NCI-H82 treated with DMSO at 0.1 percent for 48 hours (cell line): ENCODE data around the gene DNAJC18.
"Not testable (repeated sequence)": the region's sequence is repeated elsewhere in the genome, so short reads cannot be mapped to it uniquely, and the experiment has no call there.

Experiments used
- DNase-seq: peaks from one replicate; lab custom pipeline; 2025; ENCODE audit not compliant: unreplicated experiment; lab: John Stamatoyannopoulos, UW

DNAJC18 gene

DNA sequence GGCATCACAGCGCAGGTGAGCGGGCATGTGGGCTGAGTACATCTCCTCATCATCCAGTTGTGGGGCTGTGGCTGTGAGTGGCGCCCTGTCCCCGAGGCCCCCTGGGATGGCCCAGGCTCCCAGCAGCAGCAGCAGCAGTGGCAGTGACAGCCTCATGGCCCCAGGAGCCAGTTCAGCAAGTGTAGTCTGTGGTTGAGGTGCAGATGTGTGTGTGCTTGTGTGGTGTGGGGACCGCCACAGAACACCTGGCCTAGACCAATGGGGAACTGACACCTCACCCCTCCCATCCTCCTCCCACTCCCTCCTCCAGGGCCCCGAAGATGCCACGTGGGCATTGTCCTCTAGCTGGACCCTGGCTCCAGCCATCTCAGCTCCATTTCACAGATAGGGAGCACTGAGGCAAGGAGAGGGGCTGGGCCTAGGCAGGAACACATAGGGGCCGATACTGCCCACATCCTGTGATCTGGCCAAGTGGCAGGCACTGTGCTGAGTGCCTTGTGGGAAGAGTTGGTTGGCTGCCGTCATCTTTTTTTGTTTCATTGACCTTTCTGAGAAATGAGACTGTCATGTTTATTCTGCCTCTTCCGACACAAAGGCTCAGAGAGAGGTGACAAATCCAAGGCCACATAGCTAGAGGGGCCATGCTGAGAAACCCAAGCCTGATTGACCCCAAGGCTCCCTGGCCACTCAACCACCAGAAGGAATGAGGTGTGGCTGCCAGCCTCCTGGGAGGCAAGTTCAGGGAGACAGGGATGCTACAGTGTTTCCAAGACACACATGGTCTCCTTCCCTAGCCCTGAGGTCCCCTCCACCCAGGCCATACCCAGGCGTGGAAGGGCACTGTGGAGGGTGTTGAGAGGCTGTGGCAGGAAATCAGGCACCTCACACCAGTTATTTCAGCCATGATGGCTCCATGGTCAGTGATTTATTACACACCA lies 49.4 kb downstream of the DNAJC18 start, which contains the start of gene MZB1:
TSS of gene MZB1 (minus strand) at position 213 of the 938 bp plus-strand sequence. CDS start at position 156, 57 bp downstream.
- DNase-seq = no peak

DNA sequence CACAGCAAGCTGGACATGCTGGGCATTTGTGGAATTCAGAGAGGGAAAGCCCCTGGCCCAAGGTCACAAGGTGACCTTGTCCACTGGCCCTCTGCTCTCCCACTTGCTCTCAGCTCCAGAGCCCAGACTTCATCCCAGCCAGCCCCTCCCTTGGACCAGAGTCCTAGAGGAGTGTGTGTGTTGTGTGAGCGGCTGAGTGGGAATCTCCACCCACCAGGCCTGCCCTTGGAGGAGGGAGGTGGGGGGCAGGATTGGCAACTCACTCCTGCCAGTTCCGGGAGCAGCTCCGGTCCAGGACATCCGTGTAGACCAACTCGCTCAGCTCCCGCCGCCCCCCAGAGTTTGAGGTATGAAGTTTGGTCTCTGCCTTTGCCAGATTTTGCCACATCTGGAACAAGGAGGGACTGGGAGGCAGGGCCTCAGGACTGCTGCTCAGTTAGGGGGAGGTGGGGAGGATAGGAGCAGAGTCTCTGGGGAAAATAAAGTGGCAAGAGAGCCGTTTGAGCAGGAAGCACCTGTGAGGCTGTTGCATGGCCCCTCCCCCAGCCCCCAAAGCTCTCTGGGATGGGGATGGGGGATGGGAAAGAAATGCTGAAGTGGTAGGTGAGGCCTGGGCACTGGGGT lies 51.0 kb downstream of the DNAJC18 start:
- DNase-seq = no peak

GRCh38 chr5:139387611-139388197 lies 51.6 kb downstream of the DNAJC18 start:
- no peak for DNase-seq

GRCh38 chr5:139386956-139387355 lies 52.4 kb downstream of the DNAJC18 start:
- DNase-seq = not testable (repeated sequence)

DNA sequence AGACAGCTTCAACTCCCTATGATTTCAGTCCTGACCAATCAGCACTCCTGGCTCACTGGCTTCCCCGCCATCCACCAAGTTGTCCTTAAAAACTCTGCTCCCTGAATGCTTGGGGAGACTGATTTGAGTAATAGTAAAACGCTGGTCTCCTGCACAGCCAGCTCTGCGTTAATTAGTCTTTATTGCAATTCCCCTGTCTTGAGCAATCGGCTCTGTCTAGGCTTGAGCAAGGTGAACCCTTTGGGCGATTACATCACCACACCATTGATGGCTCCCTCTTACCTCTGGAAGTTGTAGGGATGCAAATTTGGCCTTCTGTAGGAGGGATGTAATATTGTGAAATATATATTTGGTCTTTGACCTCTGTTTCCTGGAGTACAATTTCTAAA lies 53.3 kb downstream of the DNAJC18 start:
- DNase-seq = no peak

GRCh38 chr5:139385061-139386049 lies 54.0 kb downstream of the DNAJC18 start:
- DNase-seq = no peak

GRCh38 chr5:139384591-139385051 lies 54.7 kb downstream of the DNAJC18 start:
- DNase-seq = no peak

DNA sequence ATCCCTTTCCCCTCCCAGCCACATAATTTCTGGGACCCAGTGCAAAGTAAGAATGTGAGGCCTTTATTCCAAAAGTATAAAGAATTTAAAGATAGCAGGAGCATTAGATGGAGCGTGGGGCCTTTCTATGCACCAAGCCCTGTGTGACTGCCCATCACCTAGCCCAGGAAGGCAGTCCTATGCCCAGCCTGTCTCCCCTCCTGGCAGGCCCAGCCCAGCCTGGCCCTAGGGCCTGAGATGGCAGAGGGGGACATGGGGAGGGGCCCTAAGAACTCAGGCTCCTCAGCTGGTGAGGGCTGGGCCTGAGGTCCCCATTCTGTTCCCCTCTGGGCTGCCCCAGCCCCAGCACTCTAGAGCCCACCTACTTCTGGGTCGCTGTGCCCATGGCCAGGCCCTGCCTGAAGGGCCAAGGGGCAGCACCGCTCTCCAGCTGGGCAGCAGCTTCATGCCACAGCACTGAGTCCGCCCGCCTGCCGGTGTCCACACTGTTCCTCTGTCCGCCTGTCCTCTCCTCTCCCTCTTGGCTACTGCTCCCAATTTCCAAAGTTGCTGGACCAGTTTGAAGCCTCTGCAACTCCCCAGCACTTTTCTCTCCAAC lies 55.2 kb downstream of the DNAJC18 start:
- no peak for DNase-seq

DNA sequence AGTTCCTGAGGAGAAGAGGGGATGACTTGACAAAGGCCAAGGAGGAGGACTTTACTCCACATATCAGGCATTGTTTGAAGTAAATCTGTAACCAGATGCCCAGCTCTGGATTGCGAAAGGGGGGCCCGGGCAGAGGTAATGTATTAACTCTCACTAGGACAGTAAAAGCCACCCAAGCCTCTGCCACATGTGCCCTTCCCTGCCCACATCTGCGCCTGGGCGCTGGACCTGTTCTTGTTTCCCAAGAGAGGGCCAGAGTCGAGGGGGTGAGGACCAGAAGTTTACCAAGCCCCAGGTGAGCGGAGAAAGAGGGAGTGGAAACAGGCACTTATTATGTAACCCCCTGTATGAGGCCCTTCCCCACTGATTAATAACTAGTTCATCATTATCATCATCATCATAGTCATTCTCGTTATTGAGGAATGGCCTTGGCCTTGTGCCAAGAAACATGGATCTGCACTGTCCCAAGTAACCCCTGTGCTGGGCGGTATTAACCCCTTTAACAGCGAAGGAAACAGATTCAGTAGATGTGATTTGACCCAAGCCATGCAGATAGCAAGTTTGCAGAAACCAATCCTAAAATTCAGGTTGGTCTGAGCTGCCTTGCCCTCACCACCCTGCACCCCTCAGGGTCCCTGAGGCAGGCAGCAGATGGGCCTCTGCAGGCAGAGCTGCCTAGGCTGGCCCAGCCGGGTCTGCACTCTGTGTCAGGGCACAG lies 55.9 kb downstream of the DNAJC18 start, which contains the start of gene SLC23A1:
TSS of gene SLC23A1 (minus strand) at position 23 of the 718 bp plus-strand sequence. CDS start 44 bp downstream, outside the sequence.
- DNase-seq = no peak

GRCh38 chr5:139382807-139383206 lies 56.5 kb downstream of the DNAJC18 start:
- DNase-seq = no peak

DNA sequence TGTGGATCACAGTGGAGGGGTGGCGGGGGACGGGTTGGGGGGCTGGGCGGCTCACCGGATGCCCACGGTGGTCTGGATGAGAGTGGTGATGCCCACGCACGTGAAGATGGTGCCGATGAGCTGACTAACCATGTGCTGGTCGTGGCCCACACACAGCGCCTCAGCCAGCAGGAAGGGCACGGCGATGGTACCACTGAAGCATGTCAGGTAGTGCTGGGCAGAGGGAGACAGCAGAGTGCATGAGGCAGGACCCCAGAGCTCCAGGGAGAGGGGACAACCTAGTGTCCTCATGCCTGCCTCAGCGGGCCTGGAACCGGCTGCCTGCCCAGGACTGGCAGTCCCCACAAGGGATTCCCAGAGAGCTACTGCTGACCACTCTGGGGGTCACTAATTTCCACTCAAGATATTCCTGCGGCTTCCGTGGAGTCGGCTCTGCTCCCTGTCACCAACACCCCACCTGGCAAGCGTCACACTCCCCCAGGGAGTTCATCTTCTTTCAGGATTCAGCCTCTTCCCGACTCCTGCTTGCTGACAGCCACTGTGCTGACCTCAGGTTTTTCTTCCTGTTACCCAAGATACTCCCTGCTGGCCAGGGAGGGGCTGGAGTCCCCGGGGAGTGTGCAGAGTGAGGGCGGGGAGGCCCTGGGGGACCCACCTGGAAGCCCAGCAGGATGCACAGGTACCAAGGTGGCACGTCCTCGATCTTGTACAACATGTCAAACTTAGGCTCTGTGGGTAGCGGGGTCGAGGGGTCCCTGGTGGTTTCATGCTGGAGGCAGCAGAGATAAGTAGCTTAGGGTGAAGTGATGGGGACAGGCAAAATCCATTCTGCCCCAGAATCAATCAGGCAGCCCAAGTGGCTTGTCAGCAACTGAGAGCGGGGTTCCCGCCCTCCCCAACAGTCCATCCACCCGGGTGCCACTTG lies 57.2 kb downstream of the DNAJC18 start:
- DNase-seq = no peak

- no peak for DNase-seq
Observed at GRCh38 chr5:139379626-139380449, 59.5 kb downstream of the DNAJC18 start.

GRCh38 chr5:139378941-139379361 lies 60.4 kb downstream of the DNAJC18 start:
- no peak for DNase-seq

DNA sequence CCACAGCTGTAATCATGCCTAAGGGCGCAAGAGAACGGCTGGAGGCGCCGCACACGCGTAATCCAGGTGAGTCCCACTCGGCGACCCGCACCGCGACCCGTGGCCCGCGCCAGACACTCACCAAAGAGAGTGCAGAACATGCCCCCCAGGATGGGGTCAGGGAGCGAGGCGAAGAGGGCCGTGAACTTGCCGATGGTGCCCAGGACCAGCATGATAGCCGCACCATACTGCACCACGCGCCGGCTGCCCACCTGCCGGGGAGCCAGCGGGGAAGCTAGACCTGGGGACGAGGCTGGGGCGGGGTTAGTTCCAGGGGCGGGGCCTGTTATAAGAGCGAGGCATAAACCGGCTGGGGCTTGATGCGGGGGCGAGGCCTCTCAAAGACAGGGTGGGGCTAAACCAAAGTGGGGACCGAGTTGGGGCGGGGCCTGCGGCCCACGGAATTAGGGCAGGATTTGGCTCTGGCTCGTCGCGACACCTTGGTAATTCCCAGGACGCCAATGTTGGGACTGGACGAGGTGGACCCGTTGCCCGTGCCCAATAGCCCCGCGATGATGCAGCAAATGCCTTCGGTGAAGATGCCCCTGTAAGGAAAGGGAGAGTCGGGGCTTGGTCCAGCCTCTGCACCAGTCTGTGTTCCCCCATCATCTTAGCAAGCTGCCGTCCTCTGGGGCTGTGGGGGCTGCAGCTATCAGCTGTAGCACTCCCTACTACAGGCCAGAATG lies 61.1 kb downstream of the DNAJC18 start:
- DNase-seq = no peak

- DNase-seq = no peak
Observed at GRCh38 chr5:139377226-139377625, 62.1 kb downstream of the DNAJC18 start.

DNA sequence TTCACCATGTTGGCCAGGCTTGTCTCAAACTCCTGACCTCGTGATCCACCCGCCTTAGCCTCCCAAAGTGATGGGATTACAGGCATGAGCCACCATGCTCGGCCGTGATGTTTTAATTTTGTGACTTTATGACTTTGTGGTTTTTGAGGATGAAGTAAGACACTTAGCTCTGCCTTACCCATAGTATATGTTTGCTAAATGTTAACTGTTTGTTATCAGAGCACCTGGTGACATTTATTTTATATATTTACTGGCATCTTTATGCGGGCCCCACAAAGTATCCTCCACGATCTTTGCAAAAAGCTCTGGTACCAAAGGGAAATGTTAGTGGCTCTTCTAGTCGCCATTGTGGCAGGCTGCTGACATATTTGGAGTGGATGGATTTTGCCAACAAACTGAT lies 63.0 kb downstream of the DNAJC18 start:
- no peak for DNase-seq

DNA sequence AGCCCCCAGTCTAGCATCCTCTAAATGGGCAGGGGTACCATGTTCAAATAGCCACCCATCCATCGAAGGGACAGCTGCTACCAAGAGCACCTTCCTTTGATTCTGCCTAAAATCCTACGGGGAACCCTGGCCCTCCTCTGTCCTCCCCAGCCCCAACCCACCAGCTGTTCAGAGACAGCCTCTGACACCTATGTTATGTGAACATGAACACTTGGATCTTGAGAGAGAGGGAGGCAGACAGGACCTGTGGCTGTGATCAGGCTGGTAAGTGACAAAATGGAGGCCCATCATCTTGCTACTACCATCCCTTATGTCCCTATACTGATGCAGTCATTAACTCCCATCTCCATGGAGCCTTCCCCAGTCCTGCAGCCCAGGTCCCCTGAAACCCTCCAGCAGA lies 64.4 kb downstream of the DNAJC18 start:
- no peak for DNase-seq
